NCI-H526 treated with DMSO at 0.1 percent for 48 hours (cell line): ENCODE data around the gene PALLD.
A peak's percentile ranks its signal among the peaks of the same experiment; 100 is the strongest.
"Not testable (repeated sequence)": the region's sequence is repeated elsewhere in the genome, so short reads cannot be mapped to it uniquely, and the experiment has no call there.

Experiments used
- DNase-seq: peaks from one replicate; lab custom pipeline; 2025; lab: John Stamatoyannopoulos, UW

PALLD gene

DNA sequence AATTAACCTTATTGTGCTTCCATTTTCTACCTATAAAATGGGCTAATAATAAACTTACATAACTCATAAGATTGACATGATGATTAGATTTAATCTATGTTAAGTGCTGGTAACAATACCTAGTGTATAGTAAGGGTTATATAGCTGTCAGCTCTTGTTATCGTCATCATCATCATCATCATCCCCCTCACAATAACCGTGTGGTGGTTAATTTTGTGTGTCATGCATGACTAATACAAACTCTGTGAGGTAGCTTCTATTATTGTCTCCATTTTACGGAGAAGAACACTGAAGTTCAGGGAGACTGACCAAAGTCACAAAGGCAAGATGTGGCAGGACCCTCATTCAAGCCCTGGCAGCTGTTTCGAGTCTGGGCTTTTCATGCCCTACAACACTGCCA, 211.3 kb downstream of the PALLD start:
- no peak for DNase-seq

DNA sequence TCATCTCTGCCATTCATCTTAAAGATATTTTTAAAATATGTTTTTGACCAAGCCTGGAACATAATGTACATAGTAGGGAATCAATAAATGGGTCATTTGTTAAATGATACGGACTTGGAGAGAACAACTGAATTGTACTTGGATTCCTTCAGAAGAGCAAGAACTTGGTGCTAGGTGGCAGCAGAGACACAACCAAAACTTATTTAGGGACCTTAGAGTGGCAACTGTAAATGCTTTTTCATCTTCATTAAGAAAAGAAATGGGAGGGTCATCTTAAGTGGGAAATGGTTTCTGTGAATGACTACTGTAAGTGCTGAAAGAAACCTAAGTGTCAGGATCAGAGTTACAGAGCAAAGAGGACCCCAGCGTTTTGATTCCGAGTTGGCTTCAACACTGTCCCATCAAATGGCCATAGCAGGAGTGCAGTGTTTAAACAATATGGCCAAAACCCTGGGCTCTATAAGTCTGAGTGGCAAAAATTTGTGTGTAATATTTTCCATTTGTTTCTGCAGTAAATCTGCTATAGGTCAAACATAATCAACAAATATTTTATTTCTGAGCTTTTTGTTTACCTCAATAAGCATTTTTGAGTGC, 213.6 kb downstream of the PALLD start:
- DNase-seq, result no peak

DNA sequence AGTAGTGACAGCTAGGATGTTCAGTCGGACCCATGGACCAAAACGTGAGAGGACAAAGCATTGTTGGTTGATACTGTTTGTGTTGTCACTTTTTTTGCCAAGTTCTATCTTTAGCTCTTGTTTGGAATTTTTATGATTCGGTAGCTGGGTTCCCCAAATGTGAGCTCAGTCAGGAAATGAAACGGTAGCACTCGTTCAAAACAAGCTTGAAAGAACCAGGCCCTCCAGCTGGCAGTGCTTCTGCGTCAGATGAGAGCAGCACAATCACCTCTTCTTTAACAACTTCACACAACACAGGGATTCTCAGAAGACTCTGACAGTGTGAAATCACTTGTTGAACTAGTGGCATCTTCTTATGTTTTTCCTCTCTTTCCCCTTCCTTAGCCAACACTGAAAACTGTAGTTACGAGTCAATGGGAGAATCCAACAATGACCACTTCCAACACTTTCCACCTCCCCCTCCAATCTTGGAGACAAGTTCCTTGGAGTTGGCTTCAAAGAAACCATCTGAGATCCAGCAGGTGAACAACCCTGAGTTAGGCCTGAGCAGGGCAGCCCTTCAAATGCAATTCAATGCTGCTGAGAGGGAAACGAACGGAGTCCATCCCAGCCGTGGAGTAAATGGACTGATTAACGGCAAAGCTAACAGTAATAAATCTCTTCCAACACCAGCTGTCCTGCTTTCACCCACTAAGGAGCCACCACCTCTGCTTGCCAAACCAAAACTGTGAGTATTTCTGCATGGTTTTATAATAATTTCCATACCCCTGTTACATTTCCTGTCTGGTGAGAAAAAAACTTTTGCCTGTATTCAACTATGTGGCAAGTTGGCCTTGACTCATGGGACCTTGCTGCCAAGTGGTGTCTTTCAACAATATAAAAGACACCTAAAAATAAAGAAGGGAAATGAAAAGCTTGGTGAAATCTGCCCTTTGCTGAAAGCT, 214.6 kb downstream of the PALLD start:
- DNase-seq, result no peak

DNA sequence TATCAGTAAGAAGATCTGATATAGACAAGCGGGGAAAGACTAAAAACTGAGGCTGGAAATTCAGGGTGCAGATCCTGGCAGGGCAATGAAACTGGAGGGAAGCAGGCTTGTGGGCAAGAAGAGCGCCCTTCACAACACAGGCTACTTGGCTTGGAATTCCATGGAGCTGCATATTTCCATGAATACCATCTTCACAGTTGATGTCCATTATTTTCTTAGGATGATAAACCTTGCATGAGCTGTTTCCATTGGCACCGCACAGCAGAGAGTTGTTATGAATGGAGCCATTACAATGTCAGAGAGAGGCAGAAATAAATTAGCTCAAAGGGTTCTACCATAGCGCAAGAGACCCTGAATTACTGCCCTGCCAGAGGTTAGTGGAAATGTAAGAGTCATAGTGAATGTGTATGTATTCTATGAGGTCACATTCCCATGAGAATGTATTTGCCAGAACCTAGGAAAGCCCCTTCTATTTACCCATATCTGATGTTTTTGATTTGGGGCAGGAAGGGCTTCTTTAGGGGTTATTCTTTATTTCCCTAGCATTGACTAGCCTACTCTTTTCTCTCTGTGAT, 215.6 kb downstream of the PALLD start:
- no peak for DNase-seq

DNA sequence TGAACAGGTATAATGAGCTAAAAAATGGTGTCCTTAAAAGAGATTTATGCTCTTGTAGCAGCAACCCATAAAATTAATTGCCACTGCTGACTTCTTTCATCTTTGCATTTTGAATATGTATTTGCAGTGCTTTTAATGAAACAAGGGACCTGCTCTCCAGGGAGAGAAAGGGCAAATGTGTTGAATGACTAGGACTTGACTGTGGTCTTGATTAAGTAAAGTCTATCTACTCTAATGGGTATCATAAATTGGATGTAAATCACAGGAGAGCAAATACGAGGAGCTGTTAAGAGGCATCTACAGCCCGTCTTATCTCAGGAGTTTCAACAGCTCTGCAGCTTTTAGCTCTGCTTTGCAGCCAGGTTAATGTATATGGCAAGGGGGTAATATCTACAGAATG, 216.4 kb downstream of the PALLD start:
- DNase-seq, result peak; percentile 23

DNA sequence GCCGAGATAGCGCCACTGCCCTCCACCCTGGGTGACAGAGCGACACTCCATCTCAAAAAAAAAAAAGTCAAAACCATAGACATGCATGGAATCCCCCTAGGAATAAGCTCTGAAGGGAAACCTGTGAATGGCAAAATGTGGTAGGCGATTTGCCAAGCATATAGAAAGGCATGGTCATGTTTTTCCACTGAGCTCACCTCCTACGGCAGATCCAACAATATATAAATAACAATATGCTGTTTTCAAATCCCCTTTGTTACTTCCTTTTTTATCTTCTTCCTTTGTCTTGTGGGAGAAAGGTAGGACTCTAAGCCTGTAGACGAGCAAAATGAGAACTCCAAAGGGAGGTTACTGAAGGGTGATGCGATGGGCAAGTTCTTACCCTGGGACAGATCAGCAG, 219.0 kb downstream of the PALLD start:
- DNase-seq, result no peak

DNA sequence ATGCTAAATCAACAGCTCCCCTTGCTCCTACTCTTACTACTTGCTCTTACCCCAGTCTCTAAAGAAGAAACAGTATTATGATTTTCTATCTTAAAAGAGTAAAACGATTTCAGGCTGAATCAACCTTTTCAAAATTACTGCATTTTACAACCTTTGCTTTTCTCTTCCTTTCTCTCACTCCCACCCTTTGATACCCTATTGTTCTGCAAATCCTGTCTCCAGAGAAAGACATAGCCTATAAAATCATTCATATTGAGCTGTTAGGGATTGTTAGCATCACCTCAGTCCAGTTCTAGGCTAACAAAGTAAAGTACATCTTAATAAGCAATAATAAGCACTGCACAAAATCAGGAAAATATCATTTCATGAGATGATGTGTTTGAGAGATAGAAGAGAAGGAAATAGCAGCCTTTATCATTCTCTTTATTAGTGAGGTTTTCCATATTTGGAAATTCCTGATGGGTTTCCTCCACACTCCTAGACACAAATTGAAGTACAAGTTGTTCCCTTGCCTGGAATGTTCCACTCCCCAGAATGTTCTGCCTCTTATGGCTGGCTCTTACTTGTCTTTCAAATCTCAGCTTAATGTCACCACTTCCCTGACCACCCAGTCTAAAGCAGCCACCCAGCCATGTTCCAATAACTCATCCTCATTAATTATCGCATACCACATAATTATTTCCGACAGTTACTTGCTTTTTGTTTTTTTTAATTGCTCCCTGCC, 219.7 kb downstream of the PALLD start:
- DNase-seq, result no peak

DNA sequence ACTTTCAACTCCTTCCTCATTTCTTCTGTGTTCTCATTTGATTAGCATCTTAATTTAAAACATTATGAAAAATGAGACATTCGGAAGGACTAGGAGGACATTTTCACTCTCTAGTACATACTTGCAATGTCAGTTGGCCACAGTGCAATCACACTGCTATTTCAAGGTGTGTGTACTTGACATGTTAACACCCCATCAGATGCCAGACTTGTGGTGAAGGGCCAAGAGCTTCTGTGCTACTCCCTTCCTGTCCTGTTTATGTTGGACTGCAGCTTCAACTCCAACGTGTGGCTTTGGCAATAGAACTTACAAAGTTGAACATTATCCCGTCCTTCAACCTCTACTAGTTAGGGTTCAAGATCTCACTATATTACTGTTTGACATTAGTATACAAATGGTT, 221.0 kb downstream of the PALLD start:
- DNase-seq, result no peak

DNA sequence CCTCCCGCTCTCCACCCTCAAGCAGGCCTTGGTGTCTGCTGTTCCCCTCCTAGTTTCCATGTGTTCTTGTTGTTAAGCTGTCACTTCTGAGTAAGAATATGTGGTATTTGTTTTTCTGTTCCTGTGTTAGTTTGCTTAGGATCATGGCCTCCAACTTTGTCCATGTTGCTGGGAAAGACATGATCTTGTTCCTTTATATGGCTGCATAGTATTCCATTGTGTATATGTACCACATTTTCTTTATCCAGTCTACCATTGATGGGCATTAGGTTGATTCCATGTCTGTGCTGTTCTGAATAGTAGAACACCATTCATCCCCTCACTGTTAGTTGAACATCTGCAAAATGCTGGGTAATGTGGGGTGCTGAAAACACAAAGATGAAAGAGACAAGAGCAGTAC, 222.9 kb downstream of the PALLD start:
- no peak for DNase-seq

DNA sequence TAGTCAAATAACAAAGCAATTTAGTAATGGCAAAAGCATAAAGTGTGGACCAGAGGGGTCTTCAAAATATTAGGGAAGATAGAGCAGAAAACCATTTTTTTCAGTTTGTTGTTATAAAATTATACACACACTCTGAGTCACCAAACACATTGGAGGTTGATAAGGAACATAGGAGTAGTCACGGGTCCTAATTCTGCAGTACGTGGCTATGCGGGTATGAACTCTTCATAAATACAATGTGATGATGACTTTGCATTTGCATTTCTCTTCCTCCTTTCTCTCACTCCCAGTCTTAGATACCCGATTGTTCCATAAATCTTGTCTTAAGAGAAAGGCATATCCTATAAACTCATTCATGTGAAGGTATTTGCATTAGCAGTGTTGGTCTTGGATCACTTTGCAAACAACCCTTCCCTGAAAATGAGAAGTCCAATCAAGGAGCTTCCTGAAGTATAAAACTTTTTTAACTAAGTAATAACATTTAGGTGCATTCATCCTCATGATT, 223.6 kb downstream of the PALLD start:
- DNase-seq, result no peak

DNA sequence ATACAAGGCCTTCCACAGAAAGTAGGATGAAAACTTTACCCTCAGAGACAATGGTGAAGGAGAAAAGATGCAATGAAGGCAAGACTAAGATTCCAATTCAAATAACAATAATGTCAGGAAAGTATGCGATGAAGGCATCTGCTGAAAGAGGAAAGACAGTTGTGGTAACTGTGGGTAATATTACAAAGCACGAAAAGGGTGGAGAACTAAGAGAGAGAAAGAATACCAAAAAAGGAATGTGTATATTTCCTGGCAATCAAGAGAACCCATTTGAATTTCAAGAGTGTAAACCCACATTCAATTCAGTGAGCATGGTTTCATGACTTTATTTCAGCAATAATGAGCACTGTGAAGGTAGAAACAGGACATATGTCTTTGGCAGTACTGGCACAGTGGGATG, 225.5 kb downstream of the PALLD start:
- DNase-seq, result no peak

DNA sequence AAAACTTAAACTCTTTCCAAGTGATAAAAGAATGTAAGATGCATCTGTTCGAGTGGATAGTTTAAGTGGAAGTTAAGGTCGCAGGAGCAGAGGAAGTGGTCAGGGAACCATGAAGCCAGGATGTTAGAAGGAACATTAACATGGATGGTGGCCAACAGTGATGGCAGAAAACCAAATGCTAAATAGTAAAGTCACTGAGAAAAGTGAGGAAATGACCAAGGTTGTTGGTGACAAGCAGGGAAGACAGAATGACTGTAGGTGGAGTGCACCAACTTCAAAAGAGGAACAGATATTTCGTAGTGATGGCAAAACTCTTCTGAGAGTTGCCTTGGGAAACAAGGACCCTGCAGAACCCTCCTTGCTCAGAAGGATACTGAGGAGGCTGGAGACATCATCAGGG, 226.2 kb downstream of the PALLD start:
- DNase-seq, result no peak

DNA sequence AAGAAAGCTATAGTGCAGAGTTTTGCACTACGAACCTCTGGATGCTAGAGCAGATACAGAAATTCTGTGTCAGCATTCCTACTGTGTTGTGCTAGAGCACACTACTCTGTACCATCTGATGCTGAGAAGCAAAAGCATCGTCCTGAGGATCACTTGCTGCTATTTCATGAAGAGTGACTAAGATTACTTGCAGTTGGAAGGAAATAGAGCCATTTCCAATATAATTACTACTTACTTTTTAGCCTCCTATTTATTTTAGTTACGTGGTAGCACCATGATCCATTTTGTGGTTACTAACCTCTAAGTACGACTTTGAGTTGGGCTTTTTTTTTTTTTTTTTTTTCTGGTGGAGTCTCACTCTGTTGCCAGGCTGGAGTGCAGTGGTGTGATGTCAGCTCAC, 226.7 kb downstream of the PALLD start:
- DNase-seq, result no peak

DNA sequence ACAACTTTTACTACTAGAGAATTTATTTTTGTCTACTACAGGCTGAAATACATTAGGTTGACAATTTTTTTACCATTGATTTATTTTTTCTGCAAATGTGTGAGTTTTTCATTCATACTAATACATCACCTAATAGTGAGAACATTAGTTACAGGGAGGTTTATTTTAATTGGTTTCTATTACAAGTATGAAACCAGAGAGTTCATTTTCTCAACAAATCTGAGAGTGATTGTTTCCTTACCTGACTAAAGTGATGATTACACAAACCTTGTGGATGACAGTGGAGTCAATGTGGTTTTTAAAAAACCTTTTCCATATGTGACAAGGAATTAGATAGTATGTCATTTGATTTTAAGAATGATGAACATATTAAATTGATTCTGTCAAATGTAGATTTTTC, 227.4 kb downstream of the PALLD start:
- no peak for DNase-seq

DNA sequence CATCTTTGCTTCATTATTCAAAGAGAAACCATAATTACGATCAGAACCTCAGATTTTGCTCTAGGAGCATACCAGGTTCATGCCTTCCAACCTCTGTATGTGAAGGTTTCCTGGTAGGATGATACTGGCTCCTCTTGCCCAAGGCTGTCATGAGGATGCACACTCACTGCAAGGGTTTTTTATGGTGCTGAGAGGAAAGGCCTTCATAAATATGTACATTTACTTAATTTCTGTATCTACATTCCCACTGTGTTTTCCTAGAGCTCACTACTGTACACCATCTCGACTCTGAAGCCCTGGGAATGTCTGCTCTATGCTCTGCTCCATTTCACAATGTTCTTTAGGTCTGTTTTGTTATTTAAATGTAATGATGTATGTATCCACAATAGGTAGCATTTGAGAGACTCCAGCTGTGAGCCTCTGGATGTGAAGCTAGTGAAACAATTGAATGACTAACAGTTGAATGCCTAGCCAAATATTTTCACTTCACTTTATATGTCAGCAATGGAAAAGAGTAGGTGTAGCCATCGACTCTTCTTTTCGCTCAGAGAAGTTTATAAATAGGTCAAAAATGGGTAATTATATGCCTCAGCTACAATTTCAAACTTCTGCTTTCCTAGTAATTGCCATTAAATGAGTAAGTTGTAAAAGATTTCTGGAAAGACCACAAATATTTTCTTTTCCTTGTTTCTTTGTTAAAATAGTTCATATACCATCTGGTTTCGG, 228.0 kb downstream of the PALLD start:
- DNase-seq, result no peak

DNA sequence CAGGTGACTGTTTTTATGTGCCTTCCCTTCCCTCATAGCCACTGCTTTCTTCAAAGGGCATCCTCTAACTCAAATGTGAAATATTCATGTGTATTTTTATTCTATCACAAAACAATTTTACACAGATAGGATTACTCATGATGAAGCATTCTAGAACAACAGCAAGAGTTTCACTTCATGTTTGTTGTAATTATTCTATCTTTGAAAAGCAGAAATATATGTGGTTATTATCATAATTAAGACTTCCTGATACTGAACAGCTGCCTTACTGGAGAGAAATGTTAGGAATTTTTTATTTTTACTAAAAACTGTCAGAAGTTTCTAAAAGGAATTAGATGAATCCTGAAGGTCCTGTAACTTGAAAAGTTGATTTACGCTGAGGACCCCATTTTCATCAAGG, 229.1 kb downstream of the PALLD start:
- DNase-seq, result no peak

DNA sequence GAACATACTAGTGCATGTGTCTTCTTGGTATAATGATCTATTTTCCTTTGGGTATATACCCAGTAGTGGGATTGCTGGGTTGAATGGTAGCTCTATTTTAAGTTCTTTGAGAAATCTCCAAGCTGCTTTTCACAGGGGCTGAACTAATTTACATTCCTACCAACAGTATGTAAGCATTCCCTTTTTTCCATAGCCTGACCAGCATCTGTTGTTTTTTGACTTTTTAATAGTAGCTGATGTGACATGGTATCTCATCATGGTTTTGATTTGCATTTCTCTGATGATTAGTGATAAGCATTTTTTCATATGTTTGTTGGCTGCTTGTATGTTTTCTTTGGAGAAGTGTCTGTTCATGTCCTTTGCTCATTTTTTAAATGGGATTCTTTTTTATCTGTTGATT, 230.3 kb downstream of the PALLD start:
- DNase-seq, result not testable (repeated sequence)

DNA sequence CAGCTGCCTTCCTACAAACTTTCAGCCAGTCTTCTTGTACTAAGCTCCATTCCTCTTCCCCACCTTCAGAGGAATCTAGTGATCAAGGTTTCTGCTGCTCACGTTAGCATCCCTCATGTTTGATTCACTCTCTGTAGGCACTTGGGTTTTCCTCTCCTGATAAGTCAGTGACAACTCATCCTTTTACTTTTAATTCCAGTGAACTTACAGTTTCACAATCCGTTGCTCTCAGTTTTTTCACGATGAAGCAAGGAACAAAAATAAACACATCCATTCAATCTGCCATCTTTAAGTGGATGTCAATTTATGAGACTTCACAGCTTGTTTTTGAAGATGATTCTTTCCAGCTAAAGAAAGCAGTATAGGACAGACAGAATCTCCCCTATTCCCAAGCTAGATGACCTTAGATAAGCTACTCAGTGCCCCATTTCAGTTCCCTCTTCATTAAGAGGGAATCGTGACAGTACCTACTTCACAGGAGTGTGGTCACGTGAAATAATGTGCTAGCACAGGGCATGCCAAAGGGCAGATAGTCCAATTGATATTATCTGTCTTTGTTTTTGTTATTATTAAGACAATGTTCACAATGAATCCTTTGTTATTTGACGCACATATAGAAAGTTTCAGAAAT, 234.3 kb downstream of the PALLD start:
- DNase-seq, result no peak

DNA sequence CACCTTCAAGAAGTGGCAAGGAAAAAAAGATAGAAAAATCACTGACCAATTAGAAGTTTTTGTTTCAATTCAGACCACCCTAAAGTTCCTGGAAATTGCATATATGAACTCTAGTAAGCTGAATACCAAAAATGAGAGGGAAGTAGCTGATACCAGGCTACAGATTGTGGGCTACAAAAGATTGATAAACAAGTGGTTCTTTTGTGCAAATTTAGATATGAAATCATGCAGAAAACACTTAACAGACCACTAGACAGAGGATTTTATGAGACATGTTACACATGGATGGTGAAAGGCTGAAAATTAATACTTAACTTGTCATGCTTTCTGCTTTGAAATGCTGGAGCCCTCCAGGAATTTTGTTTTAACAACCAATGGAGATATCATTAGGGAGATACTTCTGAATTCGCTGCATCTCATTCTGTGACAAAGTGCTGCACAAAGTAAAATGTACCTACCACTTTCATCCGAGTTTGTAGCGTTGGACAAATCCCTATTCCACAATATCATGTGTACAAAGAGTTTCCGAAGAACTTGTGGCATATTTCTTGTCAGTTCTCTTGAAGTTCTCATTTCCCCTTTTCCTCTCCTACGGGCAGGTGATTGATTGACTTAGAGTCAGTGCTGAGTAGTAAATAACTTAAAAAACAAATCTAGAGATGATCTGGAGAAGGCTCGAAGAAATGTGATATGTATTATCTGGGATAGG, 235.0 kb downstream of the PALLD start:
- no peak for DNase-seq

DNA sequence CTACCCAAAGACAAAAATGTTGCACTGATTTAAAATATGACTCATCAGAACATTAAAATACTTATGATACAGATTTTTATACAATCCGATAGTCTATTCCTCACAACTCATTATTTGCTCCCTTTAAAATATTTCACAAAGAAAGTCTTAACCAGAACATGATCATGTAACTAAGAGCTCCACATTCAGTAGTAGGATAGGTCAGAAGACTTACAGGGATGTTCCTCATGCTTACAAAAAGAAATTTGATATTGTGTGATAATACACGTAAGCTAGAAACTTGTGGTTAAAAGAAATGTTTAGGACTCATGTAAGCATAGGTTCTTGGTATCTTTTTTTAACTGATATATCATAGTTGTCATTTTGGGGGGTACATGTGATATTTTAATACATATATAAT, 235.9 kb downstream of the PALLD start:
- no peak for DNase-seq
